GM12878 (cell line): ENCODE data around the gene CCDC97. TPM values are rescaled to one million over a fixed set of nuclear protein-coding genes. Genes with fewer than 3 reads are reported as not detected.

Experiments
- ATAC-seq: fragments of 200-7000 bp; cut with Tn5 transposase; 3 replicates; pipeline ENCODE4 v1.9.1; 2020; ENCODE audit warnings: mild to moderate bottlenecking, moderate library complexity
- BruUV-seq: library from RNA; stranded (reverse); fragments of 400-500 nt; replicated peaks from 2 replicates; lab custom pipeline; 2021; lab: Mats Ljungman, UMichigan
- CTCF ChIA-PET: fragments of 300-600 bp; sonication (Branson Sonifier 250); formaldehyde crosslinking; extraction: SDS; loops from one replicate; lab custom pipeline; 2021; ENCODE audit warnings: inconsistent platforms; lab: Yijun Ruan, JAX
- POLR2A ChIA-PET: fragments of 350-600 bp; formaldehyde crosslinking; extraction: SDS; loops from one replicate; lab custom pipeline; 2021; ENCODE audit warnings: inconsistent platforms; lab: Charles Lee
- RAD21 ChIA-PET: fragments of 300-600 bp; sonication (Branson Sonifier 250); formaldehyde crosslinking; loops from one replicate; lab custom pipeline; 2023; ENCODE audit warnings: antibody characterized with exemption; ENCODE audit not compliant: unreplicated experiment; lab: Charles Lee
- SMC1A ChIA-PET: fragments of 300-600 bp; sonication (Branson Sonifier 250); formaldehyde crosslinking; loops from one replicate; lab custom pipeline; 2023; ENCODE audit not compliant: unreplicated experiment, uncharacterized antibody; lab: Charles Lee
- DNase-seq: peaks from one replicate; pipeline ENCODE4 v3.0.0-alpha.2; 2011; ENCODE audit warnings: low read depth, low spot score
- FAIRE-seq: peaks from 3 replicates; lab custom pipeline; 2011; peaks lifted over from hg19 to GRCh38; lab: Jason Lieb, UNC
- H2AFZ ChIP-seq: 2 replicates; pipeline ENCODE4 v1.6.0; 2011; ENCODE audit warnings: low read depth, low read length, control low read depth; ENCODE audit not compliant: control insufficient read depth
- H3K27ac ChIP-seq: 2 replicates; pipeline ENCODE4 v1.5.1; 2011; ENCODE audit warnings: control low read depth; ENCODE audit not compliant: control insufficient read depth, insufficient read depth
- H3K27me3 ChIP-seq, 2 experiments: replicated peaks in 1 of 2; 2 replicates each; pipeline versions ENCODE4 v1.6.0 to v1.6.1; 2011; ENCODE audit warnings: low read length in 1 of 2; ENCODE audit not compliant: control insufficient read depth in 2 of 2, insufficient read depth in 2 of 2
- H3K36me3 ChIP-seq, 2 experiments: 2 replicates each; pipeline ENCODE4 v1.5.1; 2011; ENCODE audit warnings: low read length in 1 of 2; ENCODE audit not compliant: control insufficient read depth in 2 of 2, insufficient read depth in 2 of 2
- H3K4me1 ChIP-seq: 2 replicates; pipeline ENCODE4 v1.6.1; 2011; ENCODE audit warnings: mild to moderate bottlenecking, low read length, moderate library complexity, mixed read lengths; ENCODE audit not compliant: control insufficient read depth, insufficient read depth
- H3K4me2 ChIP-seq: 2 replicates; pipeline ENCODE4 v1.6.0; 2011; ENCODE audit warnings: control low read depth; ENCODE audit not compliant: control insufficient read depth, insufficient read depth
- H3K4me3 ChIP-seq: fragments of 200-600 bp; sonication (generic); 2 replicates; pipeline ENCODE4 v1.5.1; 2016
- H3K79me2 ChIP-seq: 2 replicates; pipeline ENCODE4 v1.6.0; 2011; ENCODE audit warnings: low read length; ENCODE audit not compliant: control insufficient read depth, insufficient read depth
- H3K9ac ChIP-seq: 2 replicates; pipeline ENCODE4 v1.8.0; 2011; ENCODE audit warnings: low read length, control low read depth, mixed read lengths; ENCODE audit not compliant: control insufficient read depth, insufficient read depth
- H3K9me3 ChIP-seq: replicated peaks from 3 replicates; pipeline ENCODE4 v1.5.1; 2011; ENCODE audit warnings: mild to moderate bottlenecking, low read length; ENCODE audit not compliant: control insufficient read depth, insufficient read depth
- H4K20me1 ChIP-seq: 2 replicates; pipeline ENCODE4 v1.6.0; 2011; ENCODE audit not compliant: control insufficient read depth, insufficient read depth
- CHD4 ChIP-seq: fragments of 200-600 bp; sonication (generic); IDR thresholded peaks from 2 replicates; pipeline ENCODE4 v1.6.1; 2016; ENCODE audit warnings: mild to moderate bottlenecking
- GABPA ChIP-seq: IDR thresholded peaks from 2 replicates; pipeline ENCODE4 v1.6.1; 2014; ENCODE audit warnings: antibody characterized with exemption, low read depth, mild to moderate bottlenecking, inconsistent platforms
- KAT2A ChIP-seq: conservative IDR thresholded peaks from 2 replicates; pipeline ENCODE4 v1.6.1; 2011; ENCODE audit warnings: low read depth, low read length; ENCODE audit not compliant: control insufficient read depth
- POLR2A ChIP-seq: IDR thresholded peaks from 2 replicates; pipeline ENCODE4 v1.6.1; 2011; ENCODE audit warnings: low read depth, mild to moderate bottlenecking, low read length
- POU2F2 ChIP-seq: IDR thresholded peaks from 3 replicates; pipeline ENCODE4 v1.6.1; 2011; ENCODE audit warnings: low read depth, mild to moderate bottlenecking, low read length, borderline replicate concordance
- PRDM15 ChIP-seq: fragments of 450-650 bp; formaldehyde crosslinking; IDR thresholded peaks from 2 replicates; pipeline ENCODE4 v1.4.0; 2020; ENCODE audit warnings: mild to moderate bottlenecking, moderate library complexity
- REST ChIP-seq: IDR thresholded peaks from 2 replicates; pipeline ENCODE4 v1.6.1; 2012; ENCODE audit warnings: mild to moderate bottlenecking, low read depth, low read length
- SIN3A ChIP-seq: IDR thresholded peaks from 2 replicates; pipeline ENCODE4 v1.6.1; 2012; ENCODE audit warnings: low read depth, low read length, improper control_type of control experiment
- SPI1 ChIP-seq: IDR thresholded peaks from 2 replicates; pipeline ENCODE4 v1.6.1; 2011; ENCODE audit warnings: low read depth, mild to moderate bottlenecking, low read length, moderate library complexity, borderline replicate concordance; ENCODE audit not compliant: insufficient read depth
- SREBF2 ChIP-seq: IDR thresholded peaks from 2 replicates; pipeline ENCODE4 v1.6.1; 2012; ENCODE audit warnings: mild to moderate bottlenecking, low read length
- TCF7 ChIP-seq: IDR thresholded peaks from 2 replicates; pipeline ENCODE4 v1.6.1; 2014; ENCODE audit warnings: antibody characterized with exemption, borderline replicate concordance
- YBX1 ChIP-seq: fragments of 450-650 bp; IDR thresholded peaks from 2 replicates; pipeline ENCODE4 v1.6.1; 2016; ENCODE audit warnings: antibody characterized with exemption
- ZNF592 ChIP-seq: fragments of 450-650 bp; IDR thresholded peaks from 2 replicates; pipeline ENCODE4 v1.6.1; 2017; ENCODE audit warnings: mild to moderate bottlenecking, moderate library complexity
- WGBS: methylation state at CpG from one replicate; pipeline ENCODE4 v1.1.6; 2016; ENCODE audit warnings: low lambda C conversion rate; ENCODE audit not compliant: insufficient replicate concordance, insufficient coverage; ENCODE audit errors: missing lambda C conversion rate; 5-methylcytosine and 5-hydroxymethylcytosine counted together
- in situ Hi-C: fragments of 300-500 bp; cut with MboI; formaldehyde crosslinking; loops from 9 replicates; pipeline ENCODE4 v1.14.3; 2018; ENCODE audit warnings: mixed read lengths
- intact Hi-C: fragments of 100-400 bp; cut with micrococcal nuclease; formaldehyde crosslinking; loops from one replicate; pipeline ENCODE4 v1.14.2; 2022; ENCODE audit not compliant: unreplicated experiment
- polyA plus RNA-seq, 11 experiments: library from polyadenylated mRNA; depleted of rRNA in 4 of 11; unstranded in 6 of 11; stranded (reverse) in 5 of 11; fragments of >200 nt; fragmentation: Nextera tagmentation in 4 of 11; fragmentation: Illumina TruSeq in 1 of 11; extraction: Ambion mirVana in 4 of 11; extraction: Trizol in 1 of 11; gene quantifications; 1 replicate in 1 of 11; 2 replicates in 10 of 11; pipeline versions ENCODE4 v1.2.1 to v1.2.3, GENCODE V29; 2011 to 2016; ENCODE audit warnings: inconsistent platforms in 2 of 11, missing spikeins in 2 of 11, low read depth in 1 of 11
- total RNA-seq, 4 experiments: library from RNA; depleted of rRNA in 3 of 4; stranded (reverse); fragments of >200 nt in 3 of 4; fragmentation: Illumina TruSeq in 1 of 4; extraction: Trizol in 1 of 4; gene quantifications; 2 replicates each; pipeline versions ENCODE4 v1.2.1 to v1.2.3, GENCODE V29; 2013 to 2021

The CCDC97 gene
- total and polyA plus RNA-seq, 10 of the 15 experiments (the other 5 are each of a cell fraction or from before 2014, with no cell fraction given) = 1.8 to 34.1 (median 18.8) TPM

- ChIA-PET RAD21 (no interaction called here), SMC1A (interaction anchor here (1.1 kb wide), 1 partner anchor 120 kb away, joined by 3 read pairs; no protein-coding TSS in a partner anchor), CTCF (no interaction called here), POLR2A (interaction anchor here (0.5 kb wide), 1 partner anchor 22 kb away, joined by 3 read pairs; no protein-coding TSS in a partner anchor)
- H3K4me1 ChIP-seq = peaks cover 37% of the 10 kb centered on the region
- no peak for FAIRE-seq
- no peaks in the 10 kb centered on the region for H3K27me3 ChIP-seq
- ATAC-seq = no peak
- peaks cover 5 to 29% of the 10 kb centered on the region in 2 experiments for H3K36me3 ChIP-seq
- no peak for DNase-seq
- WGBS = 80% methylated on average over 7 of the region's 7 CpGs
- no peak overlapping the region for H3K4me2 ChIP-seq
- H3K79me2 ChIP-seq = peaks cover 10% of the 10 kb centered on the region
- H3K9me3 ChIP-seq = no peaks in the 10 kb centered on the region
- no peak overlapping the region for H3K4me3 ChIP-seq
- H3K27ac ChIP-seq = no peak overlapping the region
- no peak overlapping the region for H2AFZ ChIP-seq
- intact Hi-C loops = no loop called here
- in situ Hi-C loops = no loop called here
- no peaks in the 10 kb centered on the region for H4K20me1 ChIP-seq
- H3K9ac ChIP-seq = no peak overlapping the region
- BruUV-seq = TSS peak; percentile 66
- no peak for TF ChIP-seq GABPA
- no peak for TF ChIP-seq POU2F2
- TF ChIP-seq SPI1 = no peak
- TF ChIP-seq REST = no peak
- no peak for TF ChIP-seq SIN3A
- TF ChIP-seq SREBF2 = no peak
- no peak for TF ChIP-seq TCF7
- TF ChIP-seq ZNF592 = no peak
- TF ChIP-seq KAT2A = no peak
- no peak for TF ChIP-seq YBX1
- TF ChIP-seq POLR2A = no peak; the same call in 1 of the 2 replicates
- no peak for TF ChIP-seq PRDM15
- no peak for TF ChIP-seq CHD4
Measured at GRCh38 chr19:41324231-41324702, 14.3 kb downstream of the CCDC97 start.
